Measurements from ENCODE around the gene SLC9A7.

SLC9A7 gene

DNA sequence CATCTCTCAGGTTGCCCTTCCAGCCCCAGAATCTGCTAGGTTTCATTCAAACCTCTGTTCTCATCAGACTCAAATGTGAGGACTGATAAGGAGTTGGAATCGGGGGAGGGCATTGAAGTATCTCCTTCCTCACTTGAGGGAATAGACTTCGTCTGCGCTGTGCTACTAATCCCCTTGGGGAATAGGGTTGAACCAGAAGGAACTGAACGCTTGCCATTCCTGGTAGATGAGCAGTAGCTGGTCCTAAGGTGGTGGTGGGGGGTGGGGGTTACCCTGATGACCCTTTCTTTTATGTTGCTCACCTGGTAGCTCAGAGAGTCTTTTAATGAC, 692 bp upstream of the SLC9A7 start:
- Mint-ChIP-seq H3K9me3 (no peaks in the 10 kb centered on the region), H3K4me3 (peak overlapping the region; percentile 90), H3K4me1 (peaks cover 11% of the 10 kb centered on the region), H3K27ac (peak overlapping the region; percentile 67), H3K36me3 (peaks cover 6% of the 10 kb centered on the region)
- ATAC-seq (peak; percentile 14), DNase-seq (ENCODE audit: low spot score in 2 of 2) (no peak)

DNA sequence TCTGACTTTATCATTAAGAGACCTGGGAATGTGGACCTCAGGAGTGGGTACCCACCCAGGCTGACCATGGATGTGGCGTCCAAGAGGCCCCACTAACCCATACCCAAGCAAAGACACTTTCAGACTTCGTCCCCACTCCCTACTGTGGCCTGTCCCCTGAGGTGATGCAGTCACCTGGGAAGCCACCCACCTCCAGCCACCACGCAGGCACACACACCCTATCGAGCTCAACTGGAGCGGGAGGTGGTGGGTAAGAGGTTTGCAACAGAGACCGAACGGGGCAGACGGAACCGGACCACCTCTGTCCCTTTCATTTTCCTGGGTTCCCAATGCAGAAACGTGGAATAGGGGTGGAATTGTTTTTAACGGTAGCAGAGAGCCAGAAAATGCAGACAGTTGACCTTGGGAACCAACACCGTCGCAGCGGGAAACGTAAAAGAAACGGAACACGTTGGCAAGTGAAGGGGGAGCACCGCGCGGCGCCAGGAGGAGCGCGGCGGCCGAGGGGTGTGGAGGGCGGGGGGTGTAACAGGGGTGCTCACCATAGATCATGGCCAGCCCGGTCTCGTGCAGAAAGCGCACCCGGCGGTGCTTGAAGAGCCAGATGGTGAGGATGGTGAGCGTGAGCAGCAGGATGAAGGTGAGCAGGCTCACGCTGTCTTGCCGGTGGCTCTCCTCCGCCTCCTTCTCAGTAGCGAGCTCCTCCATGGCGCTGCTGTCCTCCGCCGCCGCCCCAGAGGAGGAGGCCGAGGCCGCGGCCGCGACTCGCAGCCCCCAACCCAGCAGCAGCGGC, 559 bp downstream of the SLC9A7 start:
- no peaks in the 10 kb centered on the region for H3K9me3 Mint-ChIP-seq
- peak in 1 of 2 donors; percentile 56 for DNase-seq (ENCODE audit: low spot score in 2 of 2)

DNA sequence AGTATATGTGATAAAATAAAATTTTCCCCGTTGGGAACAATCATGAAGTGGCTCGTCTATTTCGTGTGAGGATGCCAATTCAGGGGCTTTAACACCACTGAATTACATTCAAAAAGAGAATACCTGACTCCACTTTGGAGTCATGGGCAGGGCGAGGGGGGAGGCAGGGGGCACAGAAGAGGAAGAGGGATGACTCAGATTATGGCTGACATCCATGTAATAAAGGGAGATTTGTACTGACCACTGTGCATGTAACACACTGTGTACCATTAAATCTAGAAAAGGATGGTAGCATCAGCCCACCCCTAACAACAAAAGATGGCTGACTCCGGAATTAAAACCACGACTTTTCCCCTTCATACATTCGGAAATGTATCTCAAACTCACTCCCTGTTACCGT, 1.3 kb downstream of the SLC9A7 start:
- H3K36me3 Mint-ChIP-seq: peaks cover 6% of the 10 kb centered on the region
- peak overlapping the region; percentile 90 for H3K4me3 Mint-ChIP-seq
- no peaks in the 10 kb centered on the region for H3K9me3 Mint-ChIP-seq
- DNase-seq (ENCODE audit: low spot score in 2 of 2): no peak
- no peak overlapping the region for H3K27ac Mint-ChIP-seq
- ATAC-seq: no peak
- peaks cover 12% of the 10 kb centered on the region for H3K4me1 Mint-ChIP-seq

More for the DNA sequence above, 559 bp downstream of the SLC9A7 start:
- Mint-ChIP-seq H3K27ac (peak overlapping the region; percentile 79), H3K4me3 (peak overlapping the region; percentile 90), H3K4me1 (peaks cover 12% of the 10 kb centered on the region), H3K36me3 (peaks cover 6% of the 10 kb centered on the region)
- ATAC-seq: peak; percentile 53

DNA sequence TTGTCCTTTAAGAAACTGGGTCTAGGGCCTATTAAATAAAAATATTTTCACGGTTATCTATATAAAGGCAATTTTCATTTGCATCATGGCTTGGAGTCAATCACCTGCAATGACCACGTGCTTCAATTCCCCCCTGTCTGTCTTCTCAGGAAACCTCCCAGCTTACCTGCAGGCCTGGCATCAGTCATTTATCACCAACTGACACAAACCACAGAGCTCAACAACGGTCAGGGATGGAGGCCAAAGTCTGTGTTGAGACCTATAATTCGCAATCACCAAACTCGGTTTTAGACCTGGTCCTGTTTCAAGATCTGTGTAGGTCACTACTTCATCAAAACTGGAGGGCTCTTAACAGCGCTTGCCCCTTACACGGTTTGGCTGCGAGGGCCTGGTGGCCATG, 1.9 kb downstream of the SLC9A7 start:
- no peaks in the 10 kb centered on the region for H3K9me3 Mint-ChIP-seq
- peaks cover 6% of the 10 kb centered on the region for H3K36me3 Mint-ChIP-seq
- H3K27ac Mint-ChIP-seq: no peak overlapping the region
- peak overlapping the region; percentile 90 for H3K4me3 Mint-ChIP-seq
- peaks cover 12% of the 10 kb centered on the region for H3K4me1 Mint-ChIP-seq
- ATAC-seq (no peak), DNase-seq (ENCODE audit: low spot score in 2 of 2) (no peak)

DNA sequence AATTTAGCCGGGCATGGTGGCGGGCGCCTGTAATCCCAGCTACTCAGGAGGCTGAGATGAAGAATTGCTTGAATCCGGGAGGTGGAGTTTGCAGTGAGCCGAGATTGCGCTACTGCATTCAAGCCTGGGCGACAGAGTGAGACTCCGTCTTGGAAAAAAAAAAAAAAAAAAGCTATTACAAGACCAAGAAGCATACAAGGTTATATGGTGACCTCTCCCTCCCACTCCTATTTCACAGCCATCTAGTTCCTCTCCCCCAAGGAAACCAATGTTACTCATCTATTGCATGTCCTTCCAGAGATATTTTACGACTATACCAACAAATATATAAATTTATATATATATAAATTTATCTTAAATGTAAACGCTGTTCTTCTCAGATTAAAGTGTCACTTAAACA, 3.2 kb downstream of the SLC9A7 start:
- peaks cover 12% of the 10 kb centered on the region for H3K4me1 Mint-ChIP-seq

DNA sequence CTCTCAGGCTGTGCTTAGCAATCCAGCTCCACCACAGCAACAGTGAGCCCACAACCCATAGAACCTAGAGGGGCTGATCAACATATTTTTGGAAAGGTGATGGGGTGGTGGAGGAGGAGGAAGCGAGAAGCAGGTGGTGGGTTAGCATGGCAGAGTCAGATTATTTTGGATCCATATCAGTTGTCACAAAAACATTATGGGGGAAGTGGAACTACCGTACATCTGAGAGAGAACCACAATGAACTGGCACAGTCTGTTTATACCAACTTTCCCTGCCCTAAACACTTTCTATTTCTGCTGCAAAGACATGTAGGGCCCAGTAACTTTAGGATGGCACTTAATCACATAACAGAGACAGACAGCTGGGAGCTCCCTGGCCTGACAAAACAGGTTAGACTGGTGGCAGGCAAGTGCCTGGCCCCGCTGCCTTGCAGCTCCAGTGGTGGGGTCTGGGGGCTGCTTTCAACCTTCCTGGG, 4.3 kb downstream of the SLC9A7 start:
- Mint-ChIP-seq H3K27ac (no peak overlapping the region), H3K4me3 (peak overlapping the region; percentile 22), H3K36me3 (peaks cover 6% of the 10 kb centered on the region), H3K4me1 (peaks cover 12% of the 10 kb centered on the region), H3K9me3 (no peaks in the 10 kb centered on the region)
- ATAC-seq (no peak), DNase-seq (ENCODE audit: low spot score in 2 of 2) (no peak)

More for the DNA sequence above, 3.2 kb downstream of the SLC9A7 start:
- no peaks in the 10 kb centered on the region for H3K9me3 Mint-ChIP-seq
- ATAC-seq: no peak
- no peak for DNase-seq (ENCODE audit: low spot score in 2 of 2)
- H3K27ac Mint-ChIP-seq: no peak overlapping the region
- H3K36me3 Mint-ChIP-seq: peaks cover 6% of the 10 kb centered on the region
- H3K4me3 Mint-ChIP-seq: no peak overlapping the region

DNA sequence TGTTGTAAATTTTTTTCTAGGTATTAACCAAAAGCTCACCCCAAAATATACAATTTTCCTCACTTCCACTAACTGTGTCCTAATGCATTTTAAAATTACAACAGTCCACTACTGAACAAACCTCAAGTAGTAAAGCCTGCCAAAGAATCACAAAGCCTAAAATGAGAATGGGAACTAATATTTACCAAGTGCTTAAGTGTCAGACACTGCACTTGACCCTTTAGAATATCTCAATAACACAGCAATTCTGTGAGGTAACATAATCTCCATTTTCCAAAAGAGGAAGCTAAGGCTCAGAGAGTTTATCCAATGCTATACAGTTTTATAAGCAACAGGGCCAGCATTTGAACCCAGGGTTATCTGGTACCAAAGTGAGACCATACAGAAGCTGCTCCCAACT, 4.9 kb downstream of the SLC9A7 start:
- DNase-seq (ENCODE audit: low spot score in 2 of 2): no peak
- peaks cover 6% of the 10 kb centered on the region for H3K36me3 Mint-ChIP-seq
- ATAC-seq: no peak
- no peak overlapping the region for H3K27ac Mint-ChIP-seq
- peaks cover 12% of the 10 kb centered on the region for H3K4me1 Mint-ChIP-seq
- H3K9me3 Mint-ChIP-seq: no peaks in the 10 kb centered on the region
- no peak overlapping the region for H3K4me3 Mint-ChIP-seq

DNA sequence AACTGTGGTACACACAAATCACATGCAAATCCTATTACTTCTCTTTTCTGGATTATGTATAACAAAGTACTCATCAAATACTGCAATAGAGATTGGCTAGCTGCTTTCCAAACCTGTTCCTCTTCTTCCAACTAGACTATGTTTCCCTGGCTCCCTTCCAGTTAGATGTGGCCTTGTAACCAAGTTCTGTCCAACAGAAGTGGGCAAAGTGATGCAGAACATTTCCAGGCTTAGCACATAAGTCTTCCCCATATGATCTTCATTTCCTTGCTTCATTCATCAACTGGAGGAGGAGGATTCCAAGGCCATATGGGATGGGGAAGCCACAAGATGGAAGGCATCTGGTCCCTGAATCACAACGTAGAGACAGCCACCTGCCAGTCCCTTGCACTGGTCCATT, 8.0 kb downstream of the SLC9A7 start:
- DNase-seq (ENCODE audit: low spot score in 2 of 2) (no peak), ATAC-seq (no peak)
- no peak overlapping the region for H3K27ac Mint-ChIP-seq
- no peak overlapping the region for H3K4me3 Mint-ChIP-seq
- peaks cover 6% of the 10 kb centered on the region for H3K36me3 Mint-ChIP-seq
- peaks cover 6% of the 10 kb centered on the region for H3K4me1 Mint-ChIP-seq
- no peaks in the 10 kb centered on the region for H3K9me3 Mint-ChIP-seq

DNA sequence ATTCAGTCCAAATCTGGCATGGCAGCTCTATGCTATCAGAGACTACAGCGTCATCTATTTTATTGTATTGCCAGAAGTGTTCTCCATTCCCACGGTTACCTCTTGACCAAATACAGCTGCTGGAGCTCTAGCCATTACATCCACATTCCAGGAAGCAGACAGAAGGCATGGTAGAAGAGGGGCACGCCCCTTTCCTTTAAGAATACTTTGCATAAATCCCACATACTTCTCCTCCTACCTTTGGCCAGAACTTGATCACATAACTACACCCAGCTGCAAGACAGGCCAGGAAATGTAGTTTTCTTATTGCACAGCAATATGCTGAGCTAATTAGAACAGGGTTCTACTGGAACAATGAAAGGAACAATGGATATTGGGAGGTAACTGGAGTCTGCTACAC, 14.9 kb downstream of the SLC9A7 start:
- Mint-ChIP-seq H3K4me3 (no peak overlapping the region), H3K27ac (no peak overlapping the region), H3K36me3 (no peaks in the 10 kb centered on the region), H3K9me3 (no peaks in the 10 kb centered on the region), H3K4me1 (no peaks in the 10 kb centered on the region)
- DNase-seq (ENCODE audit: low spot score in 2 of 2) (no peak), ATAC-seq (no peak)

DNA sequence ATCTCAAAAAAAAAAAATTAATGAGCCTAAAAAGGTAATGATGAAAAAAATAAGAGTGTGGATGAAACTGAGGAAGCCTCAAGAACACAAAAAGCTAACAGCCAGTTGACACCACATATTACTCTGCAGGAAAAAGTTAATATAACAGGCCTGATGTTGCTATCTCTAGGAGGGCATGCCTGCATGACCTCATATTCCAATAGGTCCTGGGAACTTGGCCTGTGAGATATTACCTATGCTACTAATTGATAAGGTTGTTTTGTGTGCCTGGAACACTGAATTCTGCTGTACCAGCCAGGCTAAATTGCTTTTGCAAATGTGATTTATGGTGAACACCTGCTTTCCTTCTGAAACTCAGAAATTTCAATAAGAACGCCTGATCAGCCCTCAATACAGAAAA, 15.9 kb downstream of the SLC9A7 start:
- DNase-seq (ENCODE audit: low spot score in 2 of 2): no peak
- no peak for ATAC-seq
- Mint-ChIP-seq H3K36me3 (no peaks in the 10 kb centered on the region), H3K4me3 (no peak overlapping the region), H3K4me1 (no peaks in the 10 kb centered on the region), H3K9me3 (no peaks in the 10 kb centered on the region), H3K27ac (no peak overlapping the region)

DNA sequence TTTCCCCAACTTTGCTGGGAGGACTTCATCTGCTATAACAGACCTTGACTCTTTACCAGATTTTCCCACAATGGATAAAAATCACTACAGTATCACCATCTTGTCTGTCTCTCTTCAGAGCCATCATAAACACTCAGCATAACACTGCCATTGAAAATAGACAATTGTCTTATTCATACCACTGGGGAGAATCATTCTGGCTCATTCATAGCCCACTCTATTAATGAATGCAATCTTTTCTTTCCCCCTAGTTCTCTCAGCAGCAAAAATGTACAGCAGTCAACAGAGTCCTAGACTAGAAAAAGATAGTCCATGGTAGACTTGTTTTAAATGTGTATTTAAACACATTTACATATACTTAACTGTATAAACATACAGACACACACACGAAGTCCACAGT, 19.2 kb downstream of the SLC9A7 start:
- peaks cover 13% of the 10 kb centered on the region for H3K9me3 Mint-ChIP-seq
- ATAC-seq (no peak), DNase-seq (ENCODE audit: low spot score in 2 of 2) (no peak)
- no peak overlapping the region for H3K4me3 Mint-ChIP-seq
- no peaks in the 10 kb centered on the region for H3K4me1 Mint-ChIP-seq
- no peaks in the 10 kb centered on the region for H3K36me3 Mint-ChIP-seq
- H3K27ac Mint-ChIP-seq: no peak overlapping the region

DNA sequence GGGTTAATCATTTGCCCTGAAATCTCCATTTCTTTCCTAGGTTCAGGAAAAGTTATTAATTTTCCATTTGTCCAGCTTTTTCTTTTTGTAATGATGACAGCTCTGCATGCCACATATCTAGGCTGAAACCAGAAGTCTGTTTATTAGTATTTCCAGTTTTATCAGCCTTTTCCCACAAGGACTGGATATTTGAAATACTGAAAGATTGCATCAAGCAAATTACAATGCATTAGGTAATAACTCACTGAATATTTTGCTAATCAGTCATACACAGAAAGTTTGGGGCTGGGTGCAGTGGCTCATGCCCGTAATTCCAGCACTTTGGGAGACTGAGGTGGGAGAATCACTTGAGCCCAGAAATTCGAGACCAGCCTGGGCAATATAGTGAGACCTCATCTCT, 21.5 kb downstream of the SLC9A7 start:
- ATAC-seq (no peak), DNase-seq (ENCODE audit: low spot score in 2 of 2) (no peak)
- peaks cover 6% of the 10 kb centered on the region for H3K4me1 Mint-ChIP-seq
- H3K9me3 Mint-ChIP-seq: peaks cover 13% of the 10 kb centered on the region
- no peaks in the 10 kb centered on the region for H3K36me3 Mint-ChIP-seq
- H3K4me3 Mint-ChIP-seq: no peak overlapping the region
- no peak overlapping the region for H3K27ac Mint-ChIP-seq

DNA sequence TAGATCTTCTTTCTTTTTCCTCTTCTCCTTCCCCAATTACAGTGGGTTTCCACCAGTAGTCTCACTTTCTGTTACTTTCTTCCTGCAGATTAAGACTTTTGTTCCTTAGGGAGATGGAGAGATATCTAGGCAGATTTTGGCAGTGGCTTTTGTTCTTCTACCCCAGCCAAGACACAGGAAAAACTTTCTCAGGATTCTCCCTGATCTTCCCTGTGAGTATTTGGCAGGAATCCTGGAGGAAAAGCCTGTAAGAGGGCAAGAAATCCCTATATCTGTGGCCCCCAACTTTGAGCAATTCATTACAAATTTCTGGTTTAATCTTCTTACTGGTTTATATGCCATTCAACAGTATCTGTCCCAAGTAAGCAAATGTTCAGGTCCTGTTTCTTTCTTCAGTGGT, 21.9 kb downstream of the SLC9A7 start:
- ATAC-seq (no peak), DNase-seq (ENCODE audit: low spot score in 2 of 2) (no peak)
- H3K4me3 Mint-ChIP-seq: no peak overlapping the region
- no peaks in the 10 kb centered on the region for H3K36me3 Mint-ChIP-seq
- peaks cover 13% of the 10 kb centered on the region for H3K9me3 Mint-ChIP-seq
- H3K27ac Mint-ChIP-seq: no peak overlapping the region
- peaks cover 6% of the 10 kb centered on the region for H3K4me1 Mint-ChIP-seq

DNA sequence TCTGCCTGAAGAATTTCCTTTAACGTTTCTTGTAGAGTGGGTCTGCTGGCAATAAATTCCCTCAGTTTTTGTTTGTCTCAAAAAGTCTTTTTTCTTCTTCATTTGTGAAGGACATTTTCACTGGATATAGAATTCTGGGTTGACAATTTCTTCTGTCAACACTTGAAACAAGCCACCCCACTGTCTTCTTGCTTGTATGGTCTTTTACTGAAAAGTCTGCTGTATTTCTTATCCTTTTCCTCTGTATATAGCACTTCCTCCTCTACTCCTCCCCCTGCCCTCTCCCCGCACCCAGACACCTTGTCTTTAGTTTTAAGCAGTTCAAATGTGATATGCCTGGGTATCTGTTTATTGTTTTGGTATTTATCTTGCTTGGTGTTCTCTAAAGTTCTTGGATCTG, 23.3 kb downstream of the SLC9A7 start:
- Mint-ChIP-seq H3K9me3 (peaks cover 13% of the 10 kb centered on the region), H3K4me3 (no peak overlapping the region), H3K27ac (no peak overlapping the region), H3K4me1 (peaks cover 6% of the 10 kb centered on the region), H3K36me3 (no peaks in the 10 kb centered on the region)
- DNase-seq (ENCODE audit: low spot score in 2 of 2) (no peak), ATAC-seq (no peak)

DNA sequence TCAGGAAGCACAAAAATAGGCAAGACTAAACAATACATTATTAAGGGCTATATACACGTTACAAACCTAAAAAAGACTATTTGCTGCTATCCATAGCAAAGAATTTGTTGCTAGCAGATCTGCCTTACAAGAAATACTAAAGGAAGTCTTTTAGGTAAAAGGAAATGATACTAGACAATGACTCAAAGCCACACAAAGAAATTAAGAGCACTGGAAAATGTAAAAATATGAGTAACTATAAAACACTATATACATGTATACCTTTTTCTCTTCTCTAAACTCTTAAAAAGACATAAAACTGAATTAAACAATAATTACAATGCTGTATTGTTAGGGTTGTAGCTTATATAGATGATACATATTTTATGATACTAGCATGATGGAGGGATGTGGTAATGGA, 25.7 kb downstream of the SLC9A7 start:
- no peak overlapping the region for H3K27ac Mint-ChIP-seq

DNA sequence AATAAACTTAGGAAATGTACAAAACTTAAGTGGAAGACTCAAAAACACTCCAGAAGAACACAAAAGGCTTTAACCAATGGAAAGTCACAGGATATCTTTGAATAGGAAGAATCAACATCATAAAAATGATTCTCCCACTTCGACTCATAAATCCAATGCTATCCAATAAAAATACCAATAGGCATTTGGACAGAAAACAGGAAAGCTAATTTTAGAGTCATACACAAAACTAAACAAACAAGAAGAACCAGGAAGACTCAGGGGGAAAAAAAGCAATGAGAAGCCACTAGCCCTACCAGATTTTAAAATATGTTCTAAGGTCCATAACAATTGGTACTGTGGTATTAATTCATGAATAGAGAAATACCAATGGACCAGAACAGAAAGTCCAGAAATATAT, 28.2 kb downstream of the SLC9A7 start:
- Mint-ChIP-seq H3K4me1 (peaks cover 6% of the 10 kb centered on the region), H3K9me3 (peaks cover 3% of the 10 kb centered on the region), H3K36me3 (no peaks in the 10 kb centered on the region), H3K27ac (no peak overlapping the region), H3K4me3 (no peak overlapping the region)
- DNase-seq (ENCODE audit: low spot score in 2 of 2) (no peak), ATAC-seq (no peak)

More for the DNA sequence above, 25.7 kb downstream of the SLC9A7 start:
- Mint-ChIP-seq H3K4me1 (peaks cover 6% of the 10 kb centered on the region), H3K9me3 (peaks cover 13% of the 10 kb centered on the region), H3K4me3 (no peak overlapping the region), H3K36me3 (no peaks in the 10 kb centered on the region)
- DNase-seq (ENCODE audit: low spot score in 2 of 2): no peak
- ATAC-seq: no peak
